Measurements from ENCODE around the gene TWIST1. TPM values are rescaled to one million over a fixed set of nuclear protein-coding genes. Genes with fewer than 3 reads are reported as not detected.

Gene TWIST1
- total RNA-seq, 4 donors from 2014 or later, result 1.9 TPM; not detected in 3

- in situ Hi-C loops (cut with MboI; ENCODE audit: low sequenced_read_pairs in 4 of 4) (no loop called here), intact Hi-C loops (cut with DNase I; ENCODE audit: low total_unique reads) (no loop called here)
- H3K36me3 ChIP-seq, result no peaks in the 10 kb centered on the region
- no peak overlapping the region for H3K27ac ChIP-seq
- no peak overlapping the region for H3K4me3 ChIP-seq
- H3K9me3 ChIP-seq, result no peaks in the 10 kb centered on the region
- no peak for DNase-seq
- TF ChIP-seq POLR2A (IDR thresholded peaks at IDR 0.05), result no peak
- no peak for TF ChIP-seq CTCF (IDR thresholded peaks at IDR 0.05 in 4 of 5, conservative IDR thresholded peaks at IDR 0.05 in 1 of 5)
- no peak for ATAC-seq
- H3K4me1 ChIP-seq, result peaks cover 0 to 5% of the 10 kb centered on the region in 2 donors
- H3K27me3 ChIP-seq, result peaks cover 79 to 100% (median 88%) of the 10 kb centered on the region in 3 donors
These were observed 5.8 kb downstream of the TWIST1 start for GRCh38 chr7:19111474-19112273.

- TF ChIP-seq POLR2A (IDR thresholded peaks at IDR 0.05) (no peak), CTCF (IDR thresholded peaks at IDR 0.05 in 4 of 5, conservative IDR thresholded peaks at IDR 0.05 in 1 of 5) (no peak)
- no peak overlapping the region for H3K4me3 ChIP-seq
- H3K9me3 ChIP-seq, result no peaks in the 10 kb centered on the region
- H3K27ac ChIP-seq, result no peak overlapping the region
- ATAC-seq, result no peak
- DNase-seq, result no peak
- peaks cover 86 to 100% (median 88%) of the 10 kb centered on the region in 3 donors for H3K27me3 ChIP-seq
- intact Hi-C loops (cut with DNase I; ENCODE audit: low total_unique reads) (no loop called here), in situ Hi-C loops (cut with MboI; ENCODE audit: low sequenced_read_pairs in 4 of 4) (no loop called here)
- no peaks in the 10 kb centered on the region for H3K36me3 ChIP-seq
- peaks cover 0 to 8% of the 10 kb centered on the region in 2 donors for H3K4me1 ChIP-seq
These were observed 6.7 kb downstream of the TWIST1 start for GRCh38 chr7:19110776-19111175.

- TF ChIP-seq CTCF (IDR thresholded peaks at IDR 0.05 in 4 of 5, conservative IDR thresholded peaks at IDR 0.05 in 1 of 5) (no peak), POLR2A (IDR thresholded peaks at IDR 0.05) (no peak)
- Histone ChIP-seq H3K9me3 (no peaks in the 10 kb centered on the region), H3K27ac (no peak overlapping the region), H3K4me1 (peaks cover 0 to 8% of the 10 kb centered on the region in 2 donors), H3K36me3 (no peaks in the 10 kb centered on the region), H3K27me3 (peaks cover 88 to 100% (median 88%) of the 10 kb centered on the region in 3 donors), H3K4me3 (no peak overlapping the region)
- intact Hi-C loops (cut with DNase I; ENCODE audit: low total_unique reads), result no loop called here
- no peak for ATAC-seq
- in situ Hi-C loops (cut with MboI; ENCODE audit: low sequenced_read_pairs in 4 of 4), result no loop called here
- DNase-seq, result no peak
These were observed 7.3 kb downstream of the TWIST1 start for GRCh38 chr7:19110026-19110730.

- no peaks in the 10 kb centered on the region for H3K9me3 ChIP-seq
- ATAC-seq, result no peak
- in situ Hi-C loops (cut with MboI; ENCODE audit: low sequenced_read_pairs in 4 of 4), result no loop called here
- no peak for TF ChIP-seq POLR2A (IDR thresholded peaks at IDR 0.05)
- TF ChIP-seq CTCF (IDR thresholded peaks at IDR 0.05 in 4 of 5, conservative IDR thresholded peaks at IDR 0.05 in 1 of 5), result no peak
- peaks cover 85 to 95% (median 88%) of the 10 kb centered on the region in 3 donors for H3K27me3 ChIP-seq
- intact Hi-C loops (cut with DNase I; ENCODE audit: low total_unique reads), result no loop called here
- no peak overlapping the region for H3K4me3 ChIP-seq
- H3K27ac ChIP-seq, result no peak overlapping the region
- H3K36me3 ChIP-seq, result no peaks in the 10 kb centered on the region
- no peak for DNase-seq
- H3K4me1 ChIP-seq, result peaks cover 0 to 8% of the 10 kb centered on the region in 2 donors
These were observed 8.2 kb downstream of the TWIST1 start for GRCh38 chr7:19109000-19109946.
